ENCODE results near the gene FXYD3.

FXYD3 gene

DNA sequence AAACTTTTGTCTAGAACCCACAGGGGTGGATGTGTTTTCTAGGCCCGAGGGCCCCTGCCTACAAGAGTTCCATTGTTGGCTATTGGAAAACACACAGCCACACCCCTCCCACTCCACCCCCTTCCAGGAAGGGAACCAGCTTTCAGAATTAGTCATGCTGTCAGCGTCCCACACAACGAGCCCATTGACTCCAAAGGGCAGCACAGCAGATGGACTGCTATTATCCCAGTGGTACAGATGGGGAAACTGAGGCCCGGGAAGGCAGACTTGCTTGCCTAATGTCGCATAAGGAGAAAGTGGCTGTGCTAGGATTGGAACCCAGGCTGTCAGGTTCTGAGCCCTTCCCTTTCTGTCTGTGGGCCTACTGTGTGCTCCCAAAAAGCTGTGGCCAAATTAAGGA, 8.1 kb upstream of the FXYD3 start:
- DNase-seq = no peak

DNA sequence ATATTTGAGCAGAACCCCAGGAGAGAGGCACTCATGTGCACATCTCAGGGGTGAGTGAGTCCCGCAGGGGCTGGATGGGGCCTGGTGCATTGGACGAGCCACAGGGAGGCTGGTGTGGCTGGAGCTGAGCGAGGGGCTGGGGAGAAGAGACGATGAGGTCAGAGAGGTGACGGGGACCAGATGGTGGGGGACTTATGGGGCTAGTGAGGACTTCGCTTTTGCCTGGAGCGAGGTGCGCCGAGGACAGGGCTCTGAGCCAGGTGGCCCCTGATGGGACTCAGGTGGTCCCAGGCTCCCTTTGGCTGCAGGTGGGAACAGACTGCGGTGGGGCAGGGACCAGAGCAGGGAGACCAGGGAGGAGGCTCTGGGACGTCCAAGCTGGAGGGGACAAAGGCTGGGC, 6.9 kb upstream of the FXYD3 start:
- DNase-seq = no peak

- no peak for DNase-seq
These were observed 6.1 kb upstream of the FXYD3 start for GRCh38 chr19:35109395-35110112.

DNA sequence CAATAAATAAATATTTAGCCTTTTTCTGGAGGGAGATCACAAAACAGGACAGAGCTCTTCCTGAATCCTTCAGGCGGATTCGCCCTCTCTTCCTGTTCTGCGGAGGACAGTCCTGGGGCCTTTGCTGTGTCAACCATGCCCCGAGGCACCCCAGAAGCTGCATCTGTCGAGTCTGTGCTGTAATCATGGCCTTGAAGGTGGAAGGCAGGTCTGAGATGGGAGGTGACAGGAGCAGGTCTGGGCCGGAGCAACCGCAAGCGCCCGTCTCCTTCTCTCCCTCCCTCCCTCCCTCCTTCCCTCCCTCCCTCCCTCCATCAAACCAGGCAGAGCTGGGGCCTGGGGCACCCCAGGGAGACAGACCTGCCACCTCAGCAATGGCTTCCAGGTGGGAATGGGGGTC, 4.6 kb upstream of the FXYD3 start:
- no peak for DNase-seq

- no peak for DNase-seq
These were observed 2.5 kb upstream of the FXYD3 start for GRCh38 chr19:35112995-35113688.

DNA sequence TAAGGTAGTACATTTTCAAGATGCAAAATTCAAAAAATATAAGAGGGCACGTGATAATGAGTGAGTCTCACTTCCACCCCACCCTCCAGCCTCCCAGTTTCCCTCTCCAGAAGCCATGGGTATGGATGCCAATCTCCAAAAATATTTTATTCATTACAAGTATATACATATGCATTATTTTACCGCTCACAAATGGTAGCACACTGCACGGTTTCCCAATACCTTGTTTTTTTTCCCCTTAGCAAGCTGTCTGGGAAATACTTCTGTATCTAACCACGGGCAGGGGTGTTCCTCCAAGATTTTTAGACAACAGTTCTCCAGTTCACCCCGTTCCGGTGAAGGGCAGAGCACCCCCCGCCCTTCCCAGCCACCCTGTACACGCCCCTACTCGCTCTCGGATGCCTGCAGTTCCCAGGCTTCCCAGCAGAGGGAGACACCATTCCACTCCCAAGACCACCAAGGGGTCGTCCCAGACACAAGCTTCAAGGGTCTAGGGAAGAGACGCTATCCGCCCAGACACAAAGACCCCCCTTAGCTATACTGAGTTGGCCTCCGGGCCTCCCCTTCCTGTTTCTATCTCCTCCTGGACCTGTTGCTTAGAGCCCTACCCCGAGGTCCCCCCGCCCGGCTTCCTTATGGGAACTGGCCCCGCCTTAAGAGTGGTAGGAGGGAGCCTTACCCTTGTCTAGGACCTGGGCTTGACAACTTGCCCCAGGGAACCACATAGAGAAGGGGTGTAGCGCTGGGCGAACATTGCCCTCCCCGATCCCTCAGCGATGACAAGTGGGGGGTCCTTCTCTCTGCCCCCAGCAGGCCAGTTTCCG, 1.1 kb upstream of the FXYD3 start:
- DNase-seq = peak; percentile 31

DNA sequence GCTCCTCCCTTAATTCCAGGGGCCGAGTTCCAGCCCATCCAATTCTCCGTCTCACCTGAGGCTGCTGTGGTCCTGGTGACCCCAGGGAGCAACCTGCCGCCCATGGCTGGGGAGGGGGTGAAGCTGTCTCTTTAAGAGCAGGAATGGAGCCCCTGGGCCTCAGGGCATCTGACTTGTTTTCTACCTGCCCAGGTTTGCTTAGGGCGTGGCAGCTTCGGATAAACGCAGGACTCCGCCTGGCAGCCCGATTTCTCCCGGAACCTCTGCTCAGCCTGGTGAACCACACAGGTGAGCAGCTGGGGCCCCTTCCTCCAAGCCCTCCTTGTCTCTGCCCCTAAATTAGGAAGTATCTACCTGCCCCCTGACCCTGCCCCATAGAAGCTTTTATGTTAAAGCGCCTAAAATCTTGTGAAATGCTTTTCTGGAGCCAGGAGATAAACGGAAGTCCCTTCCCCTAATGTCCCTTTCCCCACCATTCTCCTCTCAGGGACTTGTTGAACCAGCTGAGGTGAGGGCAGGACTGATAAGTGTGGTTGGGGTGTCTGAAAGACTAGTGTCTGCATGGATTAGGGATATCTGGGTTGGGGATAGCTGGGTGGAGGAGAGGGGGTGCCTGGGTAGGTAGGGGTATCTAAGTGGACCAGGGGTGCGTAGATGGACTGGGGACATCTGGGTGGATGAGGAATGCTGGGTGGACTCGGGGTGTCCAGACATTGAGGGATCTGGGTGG, 614 bp downstream of the FXYD3 start:
- no peak for DNase-seq

GRCh38 chr19:35117116-35117515, 1.5 kb downstream of the FXYD3 start:
- DNase-seq = no peak

DNA sequence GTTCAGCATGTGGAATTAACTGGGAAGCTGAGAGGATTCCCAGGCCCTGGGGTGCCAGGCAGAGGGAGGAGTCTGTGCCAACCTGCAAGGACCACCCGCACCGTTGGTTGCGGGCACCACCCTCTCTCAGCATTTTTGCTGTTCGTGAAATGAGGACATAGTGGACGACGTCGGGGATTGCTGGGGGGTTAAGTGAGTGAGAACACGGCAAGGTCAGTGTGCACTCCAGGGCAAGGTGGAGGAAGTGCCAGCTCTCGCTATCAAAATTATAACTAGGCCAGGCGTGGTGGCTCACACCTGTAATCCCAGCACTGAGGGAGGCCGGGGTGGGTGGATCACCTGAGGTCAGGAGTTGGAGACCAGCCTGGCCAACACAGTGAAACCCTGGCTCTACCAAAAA, 2.2 kb downstream of the FXYD3 start:
- no peak for DNase-seq

DNA sequence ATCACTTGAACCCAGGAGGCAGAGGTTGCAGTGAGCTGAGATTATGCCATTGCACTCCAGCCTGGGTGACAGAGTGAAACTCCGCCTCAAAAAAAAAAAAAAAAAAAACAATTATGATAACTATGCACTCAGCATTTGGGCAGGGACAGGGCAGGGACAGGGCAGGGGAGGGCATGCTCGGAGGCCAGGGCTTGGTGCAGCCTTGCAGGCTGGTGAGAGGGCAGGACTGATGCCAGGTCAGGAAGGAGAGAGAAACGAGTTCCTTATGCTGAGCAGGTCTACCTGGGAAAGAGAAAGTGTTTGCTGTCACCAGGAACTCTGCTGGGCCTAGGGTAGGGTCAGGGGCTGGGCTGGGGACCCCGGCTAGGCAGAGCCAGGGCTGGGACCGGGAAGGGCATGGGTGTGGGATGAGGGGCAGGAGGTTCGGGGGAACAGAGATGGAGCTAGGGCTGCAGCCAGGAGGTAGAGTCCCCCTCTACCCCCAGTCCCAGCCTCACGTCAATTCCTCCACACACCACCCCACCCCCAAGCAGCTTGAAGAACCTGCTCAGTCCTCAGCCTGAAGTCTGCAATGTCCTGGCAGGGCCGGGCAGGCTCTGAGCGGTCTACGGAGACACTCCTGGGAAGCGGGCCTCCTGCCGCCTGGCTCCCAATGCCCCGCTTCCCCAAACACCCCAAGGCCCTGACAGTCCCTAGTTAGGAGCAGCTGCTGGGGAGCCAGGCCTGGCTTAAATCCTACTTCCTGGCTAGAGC, 2.8 kb downstream of the FXYD3 start:
- DNase-seq = no peak

DNA sequence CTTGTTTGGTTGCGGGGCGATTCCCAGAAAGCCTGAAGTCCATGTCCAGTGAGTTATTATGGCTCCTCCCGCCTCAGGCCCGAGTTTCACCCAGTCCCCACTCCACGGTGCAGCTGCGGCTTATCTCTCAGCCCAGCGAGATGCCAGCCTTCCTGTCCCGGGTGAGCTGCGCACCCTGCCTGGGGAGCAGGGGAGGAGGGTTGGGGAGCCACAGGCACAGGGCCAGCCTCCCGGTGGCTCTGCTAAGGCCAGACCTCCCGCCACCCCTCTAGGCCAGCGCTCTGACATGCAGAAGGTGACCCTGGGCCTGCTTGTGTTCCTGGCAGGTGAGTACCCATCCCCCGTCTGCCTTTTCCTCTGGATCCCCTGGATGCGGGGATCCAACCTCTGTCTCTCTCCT, 3.5 kb downstream of the FXYD3 start:
- no peak for DNase-seq

DNA sequence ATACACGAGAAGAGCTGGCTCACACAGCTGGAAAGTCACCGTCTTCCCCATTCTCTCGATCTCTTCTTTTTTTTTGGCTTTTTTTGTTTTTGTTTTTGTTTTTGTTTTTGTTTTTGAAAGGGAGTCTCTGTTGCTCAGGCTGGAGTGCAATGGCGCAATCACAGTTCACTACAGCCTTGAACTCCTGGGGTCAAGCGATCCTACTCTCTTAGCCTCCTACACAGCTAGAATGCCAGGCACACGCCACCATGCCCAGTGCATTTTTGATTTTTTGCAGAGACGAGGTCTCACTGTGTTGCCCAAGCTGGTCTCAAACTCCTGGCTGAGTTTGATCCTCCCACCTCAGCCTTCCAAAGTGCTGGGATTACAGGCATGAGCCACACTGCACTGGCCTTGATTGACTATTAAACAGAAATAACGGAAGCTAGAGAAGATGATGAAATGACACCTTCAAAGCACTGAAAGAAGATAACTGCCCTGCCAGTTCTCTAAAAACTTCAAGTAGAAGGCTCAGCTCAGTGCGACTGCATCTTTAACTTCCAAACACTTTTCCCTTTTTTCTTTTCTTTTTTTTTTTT, 4.0 kb downstream of the FXYD3 start:
- DNase-seq = no peak

DNA sequence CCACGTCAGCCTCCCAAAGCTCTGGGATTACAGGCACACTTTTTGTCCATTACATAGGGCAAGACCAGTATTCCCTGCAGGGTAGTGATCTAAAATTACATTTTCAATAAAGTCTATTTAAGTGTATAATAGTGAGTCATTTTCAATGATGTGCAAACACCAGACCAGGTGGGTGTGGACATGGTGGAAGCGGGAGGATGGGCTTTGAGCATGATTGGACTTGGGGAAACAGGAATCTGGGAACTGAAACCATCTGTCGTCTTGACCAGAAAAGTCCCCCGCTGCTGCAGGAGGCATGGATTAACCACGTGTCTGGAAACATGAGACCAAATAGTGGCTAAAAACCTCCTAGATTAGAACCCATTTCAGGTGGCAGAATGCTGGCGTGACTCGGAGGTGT, 4.9 kb downstream of the FXYD3 start:
- DNase-seq = peak; percentile 19

- no peak for DNase-seq
These were observed 5.3 kb downstream of the FXYD3 start for GRCh38 chr19:35120898-35121297.

DNA sequence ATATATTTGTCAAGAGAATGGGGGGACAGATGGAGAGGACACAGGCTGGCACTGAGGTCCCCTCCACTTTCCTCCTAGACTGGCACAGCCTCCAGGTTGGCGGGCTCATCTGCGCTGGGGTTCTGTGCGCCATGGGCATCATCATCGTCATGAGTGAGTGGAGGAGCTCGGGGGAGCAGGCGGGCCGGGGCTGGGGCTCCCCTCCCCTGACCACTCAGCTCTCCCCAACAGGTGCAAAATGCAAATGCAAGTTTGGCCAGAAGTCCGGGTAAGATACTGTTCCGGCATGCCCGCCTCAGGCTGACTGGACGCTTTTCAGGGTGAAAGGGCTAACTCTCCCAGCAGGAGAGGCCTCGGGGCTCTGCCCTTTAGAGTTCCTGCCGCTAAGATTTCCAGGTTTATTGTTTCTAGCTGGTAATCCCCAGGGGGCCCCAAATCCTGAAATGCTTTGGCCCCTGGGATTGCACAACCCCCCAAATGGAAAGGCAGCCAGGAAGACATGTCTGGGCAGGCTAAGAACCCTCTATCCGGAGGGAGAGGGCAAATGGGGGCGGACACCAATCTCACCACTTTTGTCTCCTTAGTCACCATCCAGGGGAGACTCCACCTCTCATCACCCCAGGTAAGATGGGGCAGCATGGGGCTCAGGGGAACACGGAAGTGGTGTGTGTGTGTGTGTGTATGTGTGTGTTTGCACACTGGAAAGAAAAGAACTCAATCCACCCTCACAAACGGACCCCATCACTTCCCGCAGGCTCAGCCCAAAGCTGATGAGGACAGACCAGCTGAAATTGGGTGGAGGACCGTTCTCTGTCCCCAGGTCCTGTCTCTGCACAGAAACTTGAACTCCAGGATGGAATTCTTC, 7.3 kb downstream of the FXYD3 start:
- DNase-seq = no peak

- DNase-seq = no peak
These were observed 8.0 kb downstream of the FXYD3 start for GRCh38 chr19:35123573-35123972.

DNA sequence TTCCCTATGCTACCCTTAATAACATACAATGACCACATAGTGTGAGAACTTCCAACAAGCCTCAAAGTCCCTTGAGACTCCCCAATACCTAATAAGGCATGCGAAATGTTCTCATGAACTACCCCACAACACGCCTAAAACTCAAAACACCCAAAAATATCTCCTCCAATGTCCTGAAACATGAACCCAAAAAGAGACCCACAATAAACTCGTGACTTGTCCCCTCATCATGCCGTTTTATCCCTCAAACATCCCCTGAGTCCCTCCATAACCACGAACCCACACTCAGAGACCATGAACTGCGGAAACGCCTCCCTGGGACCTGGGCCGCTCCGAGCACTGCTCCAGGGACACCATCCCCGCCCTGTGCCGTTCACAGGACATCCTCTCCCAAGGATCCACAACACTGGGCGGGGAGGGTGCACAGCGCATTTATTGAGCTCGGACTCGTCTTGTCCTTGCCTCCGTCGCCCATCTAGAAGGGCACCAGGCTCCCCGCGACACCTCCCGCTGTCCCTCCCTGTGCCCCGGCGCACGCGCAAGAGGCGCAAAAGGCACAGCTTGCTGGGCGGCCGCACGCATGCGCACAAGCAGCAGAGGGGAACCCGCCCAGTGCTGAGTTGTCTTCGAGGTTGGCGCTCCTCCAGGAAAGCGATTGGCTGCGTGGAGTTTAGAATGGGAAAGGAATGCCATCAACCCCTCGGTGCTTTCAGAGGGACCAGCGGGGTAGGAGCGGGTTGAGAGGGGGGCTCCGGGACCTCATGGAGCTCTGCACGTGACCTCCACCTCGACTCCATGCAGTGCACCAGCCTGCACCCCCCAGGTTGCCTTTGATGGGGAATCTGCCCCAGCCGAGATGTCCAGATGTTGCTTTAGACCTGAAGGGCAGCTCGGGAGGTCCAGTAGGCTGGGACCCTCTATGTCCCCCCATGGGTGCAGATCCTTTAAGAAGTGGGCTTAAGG, 8.8 kb downstream of the FXYD3 start:
- peak; percentile 86 for DNase-seq

- no peak for DNase-seq
These were observed 9.7 kb downstream of the FXYD3 start for GRCh38 chr19:35125270-35125717.

DNA sequence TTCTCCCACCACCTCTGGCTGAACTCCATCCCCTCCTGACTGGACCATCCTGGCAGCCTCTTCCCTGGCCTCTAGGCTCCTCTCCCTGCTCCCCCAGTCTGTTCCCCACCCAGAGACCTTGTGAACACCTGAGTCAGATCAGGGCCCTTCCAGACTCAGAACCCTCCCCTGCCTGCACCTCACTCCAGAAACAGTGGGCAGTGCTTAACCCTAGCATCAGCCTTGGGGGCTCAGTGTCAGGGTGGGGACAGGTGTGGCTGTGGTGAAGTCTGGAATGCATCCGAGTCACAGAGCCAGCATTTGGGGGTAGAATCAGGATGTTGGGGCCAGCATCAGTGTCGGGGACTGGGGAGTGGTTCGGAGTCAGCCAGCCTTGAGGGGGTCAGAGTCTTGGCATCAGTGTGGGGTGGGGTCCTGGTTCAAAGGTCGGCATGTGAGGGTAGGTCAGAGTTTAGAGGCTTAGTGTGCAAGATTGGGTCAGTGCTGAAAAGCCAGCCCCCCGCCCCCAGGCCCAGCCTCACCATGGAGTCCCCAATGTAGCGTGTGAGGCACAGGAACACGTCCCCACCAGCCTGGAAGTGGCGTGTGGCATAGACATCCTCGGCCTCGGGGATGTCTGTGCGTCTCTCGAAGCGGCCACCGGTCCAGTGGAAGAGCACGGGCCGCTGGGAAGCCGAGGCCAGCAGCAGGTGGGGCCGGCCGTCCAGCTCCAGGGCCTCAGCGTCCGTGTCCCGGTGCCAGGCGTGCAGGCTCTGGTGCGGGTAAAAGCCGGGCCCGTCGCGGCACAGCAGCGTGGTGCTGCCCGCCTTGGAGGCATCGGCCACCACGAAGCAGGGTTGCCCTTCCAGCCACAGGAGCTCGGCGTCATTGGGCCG, 10.4 kb downstream of the FXYD3 start:
- no peak for DNase-seq
